ENCODE data around the gene AKAP6. TPM values are rescaled to one million over a fixed set of nuclear protein-coding genes. Genes with fewer than 3 reads are reported as not detected.

AKAP6 gene
- total RNA-seq, 3 donors from 2014 or later: 1.1 to 9.1 (median 4.6) TPM

DNA sequence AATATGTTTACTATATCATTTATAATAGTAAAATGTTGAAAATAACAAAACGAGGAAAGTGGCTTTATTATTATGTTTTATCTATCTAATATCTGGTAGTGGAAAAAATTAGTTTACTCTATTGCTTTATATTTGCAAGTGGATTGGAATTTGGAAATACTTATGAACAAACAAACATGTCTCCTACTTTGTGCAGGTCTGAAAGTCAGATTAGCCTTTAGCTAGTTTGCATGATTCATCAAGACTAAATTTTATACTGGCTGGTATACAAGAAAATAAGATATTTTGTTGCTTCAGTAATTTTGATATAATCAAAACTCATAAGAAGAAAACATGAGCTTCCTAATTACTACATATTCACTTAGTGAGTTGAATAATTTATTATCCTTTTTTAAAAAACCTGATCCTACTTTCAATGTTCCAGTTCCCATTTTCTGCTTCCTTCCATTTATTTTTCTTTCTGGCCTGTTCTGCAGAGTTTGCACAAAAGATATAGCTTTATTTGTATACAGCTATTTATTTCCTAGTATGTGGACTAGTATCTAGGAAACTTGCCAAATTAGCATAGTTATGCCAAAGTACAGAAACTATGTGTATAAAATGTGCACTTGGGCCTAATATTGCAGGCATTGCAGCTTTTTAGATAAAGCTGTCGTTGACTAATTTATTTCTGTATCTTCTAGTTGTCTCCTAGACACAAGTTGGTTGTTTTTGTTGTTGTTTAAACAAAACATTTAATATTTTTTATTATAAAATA lies 122.0 kb downstream of the AKAP6 start:
- TF ChIP-seq POLR2A (IDR thresholded peaks at IDR 0.05): no peak
- TF ChIP-seq, protein P1, sequence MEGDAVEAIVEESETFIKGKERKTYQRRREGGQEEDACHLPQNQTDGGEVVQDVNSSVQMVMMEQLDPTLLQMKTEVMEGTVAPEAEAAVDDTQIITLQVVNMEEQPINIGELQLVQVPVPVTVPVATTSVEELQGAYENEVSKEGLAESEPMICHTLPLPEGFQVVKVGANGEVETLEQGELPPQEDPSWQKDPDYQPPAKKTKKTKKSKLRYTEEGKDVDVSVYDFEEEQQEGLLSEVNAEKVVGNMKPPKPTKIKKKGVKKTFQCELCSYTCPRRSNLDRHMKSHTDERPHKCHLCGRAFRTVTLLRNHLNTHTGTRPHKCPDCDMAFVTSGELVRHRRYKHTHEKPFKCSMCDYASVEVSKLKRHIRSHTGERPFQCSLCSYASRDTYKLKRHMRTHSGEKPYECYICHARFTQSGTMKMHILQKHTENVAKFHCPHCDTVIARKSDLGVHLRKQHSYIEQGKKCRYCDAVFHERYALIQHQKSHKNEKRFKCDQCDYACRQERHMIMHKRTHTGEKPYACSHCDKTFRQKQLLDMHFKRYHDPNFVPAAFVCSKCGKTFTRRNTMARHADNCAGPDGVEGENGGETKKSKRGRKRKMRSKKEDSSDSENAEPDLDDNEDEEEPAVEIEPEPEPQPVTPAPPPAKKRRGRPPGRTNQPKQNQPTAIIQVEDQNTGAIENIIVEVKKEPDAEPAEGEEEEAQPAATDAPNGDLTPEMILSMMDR (IDR thresholded peaks at IDR 0.05): no peak
- TF ChIP-seq POLR2AphosphoS5 (IDR thresholded peaks at IDR 0.05): no peak
- H3K4me1 ChIP-seq: no peaks in the 10 kb centered on the region
- intact Hi-C loops (cut with DNase I; ENCODE audit: low total_unique reads): no loop called here
- H3K27ac ChIP-seq: no peak overlapping the region
- no peak for DNase-seq (ENCODE audit: low spot score in 2 of 2)
- no peak overlapping the region for H3K4me3 ChIP-seq
- no peaks in the 10 kb centered on the region for H3K9me3 ChIP-seq
- no peaks in the 10 kb centered on the region for H3K27me3 ChIP-seq
- H3K36me3 ChIP-seq: no peaks in the 10 kb centered on the region

DNA sequence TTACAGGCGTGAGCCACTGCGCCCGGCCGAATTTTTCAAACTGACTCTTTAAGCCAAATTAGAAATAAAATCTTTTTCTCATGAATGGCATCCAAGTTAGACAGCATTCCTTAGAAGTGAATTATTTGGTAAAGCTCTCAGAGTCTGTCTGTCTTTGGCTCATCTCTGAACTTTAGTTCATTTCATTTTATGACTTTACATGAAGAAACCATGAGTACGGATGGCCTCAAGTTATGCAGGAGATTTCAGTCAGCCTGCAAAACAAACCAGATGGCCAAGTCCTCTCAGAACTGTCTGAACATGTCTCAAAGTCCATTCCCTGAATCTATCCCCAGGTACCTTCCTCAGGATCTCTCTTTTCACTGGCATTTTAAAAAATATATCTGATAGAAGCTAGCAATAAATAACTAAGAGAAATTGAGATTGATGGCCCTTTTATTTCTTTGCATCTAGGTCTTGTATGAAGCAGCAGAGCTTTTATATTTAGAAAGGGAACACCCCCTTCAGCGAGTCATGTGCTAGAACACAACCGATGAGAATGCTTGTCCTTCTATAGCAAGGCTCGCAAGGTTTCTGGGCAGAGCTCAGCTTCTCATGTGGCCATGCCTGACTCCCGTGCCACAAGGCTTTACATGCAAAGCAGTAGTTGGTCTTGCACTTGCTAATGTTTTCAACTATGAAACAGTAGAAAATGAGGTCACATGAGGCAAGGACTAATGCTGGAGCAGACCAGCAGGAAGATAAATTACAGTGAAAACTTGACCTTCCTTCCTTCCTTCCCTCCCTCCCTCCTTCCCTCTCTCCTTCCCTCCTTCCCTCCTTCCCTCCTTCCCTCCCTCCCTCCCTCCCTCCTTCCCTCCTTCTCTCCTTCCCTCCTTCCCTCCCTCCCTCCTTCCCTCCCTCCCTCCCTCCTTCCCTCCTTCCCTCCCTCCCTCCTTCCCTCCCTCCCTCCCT lies 125.0 kb downstream of the AKAP6 start:
- Histone ChIP-seq H3K27ac (peak overlapping the region; percentile 58 to 80), H3K9me3 (no peaks in the 10 kb centered on the region), H3K4me3 (no peak overlapping the region), H3K27me3 (no peaks in the 10 kb centered on the region), H3K36me3 (no peaks in the 10 kb centered on the region), H3K4me1 (no peaks in the 10 kb centered on the region)
- peak in 1 of 2 donors; percentile 45 for DNase-seq (ENCODE audit: low spot score in 2 of 2)
- TF ChIP-seq POLR2AphosphoS5 (IDR thresholded peaks at IDR 0.05): no peak
- no peak for TF ChIP-seq POLR2A (IDR thresholded peaks at IDR 0.05)
- TF ChIP-seq, protein P1 (IDR thresholded peaks at IDR 0.05): no peak
- intact Hi-C loops (cut with DNase I; ENCODE audit: low total_unique reads): no loop called here

DNA sequence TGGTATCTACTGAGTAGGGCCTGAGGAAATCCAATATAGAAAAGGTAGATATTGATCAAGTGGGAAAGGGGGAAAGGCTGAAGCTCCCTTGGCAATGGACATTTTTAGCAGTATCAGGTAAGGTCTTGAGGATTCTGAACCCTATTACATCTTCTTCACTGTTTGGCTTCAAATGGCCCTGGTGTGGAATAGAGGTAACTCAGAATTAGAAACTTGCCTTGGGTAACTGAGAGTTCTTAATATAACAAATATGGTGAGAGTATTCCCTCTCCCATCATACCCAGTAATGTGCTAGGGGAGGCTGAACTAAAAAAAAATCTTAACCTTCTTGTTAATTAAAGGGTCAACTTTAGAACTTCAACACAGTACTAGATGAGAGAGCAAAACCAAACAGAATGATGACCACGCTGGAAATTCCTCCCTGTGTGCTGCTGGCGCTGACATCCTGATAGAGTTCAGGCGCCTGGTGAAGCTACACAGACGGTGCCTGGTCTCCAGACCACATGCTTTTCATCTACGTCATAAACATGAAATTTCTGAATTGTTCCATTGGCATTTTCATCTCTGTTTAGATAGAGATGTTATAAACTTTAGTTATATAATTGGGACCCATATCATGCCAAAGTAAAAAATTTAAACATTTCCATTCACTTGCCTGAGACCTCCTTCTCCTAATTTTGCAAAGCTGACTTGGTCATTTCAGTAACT lies 128.3 kb downstream of the AKAP6 start:
- no peak for TF ChIP-seq POLR2AphosphoS5 (IDR thresholded peaks at IDR 0.05)
- TF ChIP-seq, protein P1 (IDR thresholded peaks at IDR 0.05): no peak
- TF ChIP-seq POLR2A (IDR thresholded peaks at IDR 0.05): no peak
- no peak for DNase-seq (ENCODE audit: low spot score in 2 of 2)
- intact Hi-C loops (cut with DNase I; ENCODE audit: low total_unique reads): no loop called here
- no peaks in the 10 kb centered on the region for H3K4me1 ChIP-seq
- no peak overlapping the region for H3K4me3 ChIP-seq
- H3K27me3 ChIP-seq: no peaks in the 10 kb centered on the region
- H3K27ac ChIP-seq: no peak overlapping the region
- no peaks in the 10 kb centered on the region for H3K36me3 ChIP-seq
- H3K9me3 ChIP-seq: no peaks in the 10 kb centered on the region

DNA sequence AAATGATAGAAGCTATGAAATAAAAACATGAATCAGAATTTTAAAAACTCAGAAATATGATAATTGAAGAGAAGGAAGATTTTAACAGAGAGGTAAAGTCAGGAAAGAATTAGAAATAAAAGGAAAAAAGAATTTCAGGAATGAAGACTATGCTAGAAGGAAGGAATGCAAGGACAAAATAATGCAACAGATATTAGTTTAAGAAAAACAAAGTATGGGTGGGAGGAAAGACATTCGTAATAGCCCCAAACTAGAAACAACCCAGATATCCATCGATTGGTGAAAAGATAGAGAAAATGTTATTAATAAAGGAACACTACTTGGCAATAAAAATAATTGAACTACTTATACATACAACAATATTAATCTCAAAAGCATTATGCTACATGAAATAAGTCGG lies 129.6 kb downstream of the AKAP6 start:
- intact Hi-C loops (cut with DNase I; ENCODE audit: low total_unique reads): no loop called here
- Histone ChIP-seq H3K9me3 (no peaks in the 10 kb centered on the region), H3K36me3 (no peaks in the 10 kb centered on the region), H3K4me1 (no peaks in the 10 kb centered on the region), H3K27me3 (no peaks in the 10 kb centered on the region), H3K27ac (no peak overlapping the region), H3K4me3 (no peak overlapping the region)
- no peak for DNase-seq (ENCODE audit: low spot score in 2 of 2)
- no peak for TF ChIP-seq POLR2AphosphoS5 (IDR thresholded peaks at IDR 0.05)
- TF ChIP-seq, protein P1 (IDR thresholded peaks at IDR 0.05): no peak
- TF ChIP-seq POLR2A (IDR thresholded peaks at IDR 0.05): no peak
